Fibroblast of lung (primary cell): ENCODE data around the gene ENO3. TPM values are rescaled to one million over a fixed set of nuclear protein-coding genes. Genes with fewer than 3 reads are reported as not detected.
A peak's percentile ranks its signal among the peaks of the same experiment; 100 is the strongest.

Source experiments
- DNase-seq, 2 donors: peaks; one replicate each; pipeline versions ENCODE4 v3.0.0 to v3.0.0-alpha.2; 2010; ENCODE audit warnings: low read depth in 2 of 2
- H2AFZ ChIP-seq: 2 replicates; pipeline ENCODE4 v1.5.1; 2012; ENCODE audit warnings: low read length, control low read depth, inconsistent platforms
- H3K27ac ChIP-seq: 2 replicates; pipeline ENCODE4 v1.5.1; 2011; ENCODE audit warnings: low read length, control low read depth; ENCODE audit not compliant: insufficient read depth
- H3K27me3 ChIP-seq: 2 replicates; pipeline ENCODE4 v1.5.1; 2011; ENCODE audit warnings: mild to moderate bottlenecking, low read length; ENCODE audit not compliant: control insufficient read depth, insufficient read depth
- H3K36me3 ChIP-seq: 2 replicates; pipeline ENCODE4 v1.5.1; 2011; ENCODE audit warnings: low read length; ENCODE audit not compliant: control insufficient read depth, insufficient read depth
- H3K4me1 ChIP-seq: 2 replicates; pipeline ENCODE4 v1.5.1; 2011; ENCODE audit warnings: low read length; ENCODE audit not compliant: control insufficient read depth, insufficient read depth; ENCODE audit errors: extremely low read depth
- H3K4me2 ChIP-seq: 2 replicates; pipeline ENCODE4 v1.5.1; 2011; ENCODE audit warnings: low read length, control low read depth; ENCODE audit not compliant: insufficient read depth; ENCODE audit errors: extremely low read depth
- H3K4me3 ChIP-seq, 4 experiments: fragments of 200-600 bp in 1 of 4; sonication (generic) in 1 of 4; replicated peaks in 1 of 4; 2 replicates each; pipeline ENCODE4 v1.5.1; 2011 to 2016; ENCODE audit warnings: low read length in 4 of 4, low read depth in 3 of 4, mild to moderate bottlenecking in 3 of 4, control low read depth in 2 of 4, inconsistent platforms in 1 of 4, mixed read lengths in 1 of 4; ENCODE audit not compliant: insufficient read depth in 1 of 4; ENCODE audit errors: control extremely low read depth in 1 of 4
- H3K79me2 ChIP-seq: 2 replicates; pipeline ENCODE4 v1.5.1; 2012; ENCODE audit warnings: mild to moderate bottlenecking, low read length, inconsistent platforms; ENCODE audit not compliant: control insufficient read depth, insufficient read depth
- H3K9ac ChIP-seq: 2 replicates; pipeline ENCODE4 v1.5.1; 2011; ENCODE audit warnings: mild to moderate bottlenecking, low read length, control low read depth; ENCODE audit not compliant: insufficient read depth
- H3K9me3 ChIP-seq: 2 replicates; pipeline ENCODE4 v1.5.1; 2012; ENCODE audit warnings: low read depth, low read length; ENCODE audit not compliant: control insufficient read depth, insufficient read depth
- H4K20me1 ChIP-seq: 2 replicates; pipeline ENCODE4 v1.5.1; 2011; ENCODE audit warnings: low read length; ENCODE audit not compliant: control insufficient read depth, insufficient read depth; ENCODE audit errors: extremely low read depth
- CTCF ChIP-seq, 2 donors: IDR thresholded peaks in 1 of 2; conservative IDR thresholded peaks in 1 of 2; 1 replicate in 1 of 2; 2 replicates in 1 of 2; pipeline ENCODE4 v1.5.1; 2011 to 2012; ENCODE audit warnings: low read length in 2 of 2, control low read depth in 1 of 2, inconsistent platforms in 1 of 2, low read depth in 1 of 2, mild to moderate bottlenecking in 1 of 2
- EZH2 ChIP-seq: IDR thresholded peaks from 2 replicates; pipeline ENCODE4 v1.5.1; 2012; ENCODE audit warnings: low read length, control low read depth, mild to moderate bottlenecking; ENCODE audit errors: missing control alignments
- polyA plus RNA-seq, 2 donors: library from polyadenylated mRNA; depleted of rRNA in 1 of 2; stranded (reverse) in 1 of 2; unstranded in 1 of 2; fragments of >200 nt; gene quantifications; 2 replicates each; pipeline ENCODE4 v1.2.1, GENCODE V29; 2011 to 2012; ENCODE audit warnings: missing spikeins in 1 of 2
- total RNA-seq: library from RNA; depleted of rRNA; stranded (reverse); fragments of >200 nt; gene quantifications from 2 replicates; pipeline ENCODE4 v1.2.1, GENCODE V29; 2014

The ENO3 gene
- total and polyA plus RNA-seq, 2 donors (not counting 1 experiment from before 2014, with no cell fraction given) = 2.0 to 4.3 TPM

DNA sequence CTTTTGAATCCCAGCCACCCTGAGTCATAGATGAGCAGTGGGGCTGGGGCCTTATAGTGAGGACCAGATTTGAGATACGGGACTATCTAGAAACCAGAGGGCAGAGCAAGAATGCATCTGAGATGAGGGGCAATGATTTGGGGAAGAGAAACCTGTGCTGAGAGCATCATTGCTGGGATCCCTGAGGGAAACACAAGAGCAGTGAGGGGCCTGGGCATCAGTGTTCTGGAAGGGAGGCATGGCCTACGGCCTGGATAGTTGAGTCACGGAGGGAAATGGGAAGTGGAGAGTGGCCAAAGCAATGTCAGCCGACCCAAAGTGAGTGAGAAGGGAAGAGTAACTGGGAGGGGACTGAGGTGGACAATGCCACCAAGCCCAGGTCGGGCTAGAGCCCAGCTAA lies 31.4 kb downstream of the ENO3 start:
- Histone ChIP-seq H3K27ac (no peak overlapping the region), H4K20me1 (no peaks in the 10 kb centered on the region), H3K4me2 (no peak overlapping the region), H3K36me3 (peaks cover 23% of the 10 kb centered on the region), H3K4me3 (no peak overlapping the region), H3K9me3 (no peaks in the 10 kb centered on the region), H3K27me3 (no peaks in the 10 kb centered on the region), H3K79me2 (peaks cover 8% of the 10 kb centered on the region), H3K4me1 (no peaks in the 10 kb centered on the region), H3K9ac (no peak overlapping the region), H2AFZ (no peak overlapping the region)
- no peak for DNase-seq
- no peak for TF ChIP-seq EZH2
- no peak for TF ChIP-seq CTCF (conservative IDR thresholded peaks at IDR 0.05 in 1 of 2, IDR thresholded peaks at IDR 0.05 in 1 of 2; ENCODE audit: low read depth in 1 of 2, low read length in 2 of 2)

DNA sequence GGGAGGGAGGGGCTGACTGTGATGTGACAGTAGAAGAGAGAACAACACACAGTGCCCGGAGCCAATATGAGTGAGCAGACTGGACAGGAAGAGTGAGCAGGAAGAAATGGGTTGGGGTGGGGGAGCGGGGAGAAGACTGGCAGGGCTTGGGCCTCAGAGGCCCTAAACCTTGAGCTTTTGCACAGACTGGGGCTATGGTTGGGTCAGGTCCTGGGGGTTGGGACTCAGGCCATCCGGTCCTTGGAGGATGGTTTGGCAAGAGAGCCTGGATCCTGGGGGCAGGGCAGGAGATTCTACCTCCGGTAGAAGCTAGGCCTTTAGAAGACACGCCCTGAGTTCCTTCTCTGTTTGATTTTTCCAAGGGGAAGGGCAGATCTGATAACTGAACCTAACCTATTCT lies 35.5 kb downstream of the ENO3 start:
- no peak overlapping the region for H3K9ac ChIP-seq
- peaks cover 8% of the 10 kb centered on the region for H3K79me2 ChIP-seq
- H3K4me3 ChIP-seq = peak overlapping the region; percentile 81 to 98 (median 85)
- peaks cover 7% of the 10 kb centered on the region for H3K4me1 ChIP-seq
- H3K27ac ChIP-seq = peak overlapping the region; percentile 87
- H4K20me1 ChIP-seq = no peaks in the 10 kb centered on the region
- TF ChIP-seq EZH2 = no peak
- TF ChIP-seq CTCF (conservative IDR thresholded peaks at IDR 0.05 in 1 of 2, IDR thresholded peaks at IDR 0.05 in 1 of 2; ENCODE audit: low read depth in 1 of 2, low read length in 2 of 2) = no peak
- H3K4me2 ChIP-seq = peak overlapping the region; percentile 94
- H2AFZ ChIP-seq = peak overlapping the region; percentile 90
- no peak for DNase-seq
- H3K9me3 ChIP-seq = no peaks in the 10 kb centered on the region
- peaks cover 7% of the 10 kb centered on the region for H3K36me3 ChIP-seq
- H3K27me3 ChIP-seq = no peaks in the 10 kb centered on the region

GRCh38 chr17:4986951-4987766 lies 36.2 kb downstream of the ENO3 start, which contains the start of gene CAMTA2:
TSS of gene CAMTA2 (minus strand) at chr17:4987675. CDS start at chr17:4986222, 1,453 bp downstream.
- Histone ChIP-seq H4K20me1 (no peaks in the 10 kb centered on the region), H3K4me3 (peak within 1 kb of the TSS; percentile 81 to 98 (median 85)), H3K79me2 (peaks cover 8% of the 10 kb centered on the region), H3K27ac (peak within 1 kb of the TSS; percentile 87), H3K27me3 (no peaks in the 10 kb centered on the region), H3K9me3 (no peaks in the 10 kb centered on the region), H3K4me2 (peak within 1 kb of the TSS; percentile 96), H3K9ac (peak within 1 kb of the TSS; percentile 82), H3K36me3 (peaks cover 3% of the 10 kb centered on the region), H3K4me1 (peaks cover 7% of the 10 kb centered on the region), H2AFZ (peak within 1 kb of the TSS; percentile 90)
- peak; percentile 61 to 69 for DNase-seq
- TF ChIP-seq CTCF (conservative IDR thresholded peaks at IDR 0.05 in 1 of 2, IDR thresholded peaks at IDR 0.05 in 1 of 2; ENCODE audit: low read depth in 1 of 2, low read length in 2 of 2) (peak; percentile 49 to 66), EZH2 (no peak)
